ENCODE data around the gene ZNF530. TPM values are rescaled to one million over a fixed set of nuclear protein-coding genes. Genes with fewer than 3 reads are reported as not detected.

ZNF530 gene
- total RNA-seq, result 1 to 10 TPM; 4.7 to 9.7 (median 7.2) TPM

DNA sequence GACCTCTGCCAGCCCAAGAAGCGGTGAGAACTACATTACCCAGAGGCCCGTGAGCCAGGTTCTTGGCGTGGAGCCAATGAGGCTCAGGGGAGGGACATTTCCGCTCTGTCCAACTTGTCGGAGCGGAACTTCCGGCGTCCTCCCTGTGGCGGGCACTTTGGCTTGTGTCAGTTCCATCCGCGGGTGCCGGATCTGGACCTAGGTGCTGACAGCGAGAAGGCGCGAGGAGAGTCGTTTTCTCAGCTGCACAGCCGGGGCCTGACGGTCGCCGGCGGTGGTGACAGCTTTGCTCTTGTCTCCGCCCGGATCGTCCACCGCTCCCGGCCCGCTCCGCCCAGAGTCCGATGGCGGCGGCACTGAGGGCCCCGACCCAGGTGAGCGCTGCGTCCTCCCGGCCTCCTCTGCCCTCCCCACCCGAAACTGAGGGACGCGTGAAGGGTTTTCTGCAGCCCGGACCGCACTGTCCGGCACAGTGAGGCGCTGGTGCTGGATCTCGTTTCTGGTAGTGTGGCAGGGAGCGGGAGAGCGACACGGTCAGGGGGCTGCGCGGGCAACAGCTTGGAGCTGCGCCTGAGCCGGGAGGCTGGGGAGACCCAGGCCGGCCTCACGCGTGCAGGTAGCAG, at the start of gene ZNF530:
Gene ZNF530, plus strand, starts transcription at position 125 of the 623 bp plus-strand sequence. CDS start 4,461 bp downstream, outside the sequence.
- Histone ChIP-seq H3K36me3 (peaks cover 21% of the 10 kb centered on the region), H3K27ac (no peak within 1 kb of the TSS), H3K4me1 (peaks cover 14% of the 10 kb centered on the region), H3K9me3 (peaks cover 22% of the 10 kb centered on the region), H3K27me3 (no peaks in the 10 kb centered on the region), H3K4me3 (peak within 1 kb of the TSS; percentile 74)
- TF ChIP-seq POLR2AphosphoS5 (IDR thresholded peaks at IDR 0.05) (peak in 1 of 3 donors; percentile 52), POLR2A (IDR thresholded peaks at IDR 0.05) (no peak)
- TF ChIP-seq, protein P1, sequence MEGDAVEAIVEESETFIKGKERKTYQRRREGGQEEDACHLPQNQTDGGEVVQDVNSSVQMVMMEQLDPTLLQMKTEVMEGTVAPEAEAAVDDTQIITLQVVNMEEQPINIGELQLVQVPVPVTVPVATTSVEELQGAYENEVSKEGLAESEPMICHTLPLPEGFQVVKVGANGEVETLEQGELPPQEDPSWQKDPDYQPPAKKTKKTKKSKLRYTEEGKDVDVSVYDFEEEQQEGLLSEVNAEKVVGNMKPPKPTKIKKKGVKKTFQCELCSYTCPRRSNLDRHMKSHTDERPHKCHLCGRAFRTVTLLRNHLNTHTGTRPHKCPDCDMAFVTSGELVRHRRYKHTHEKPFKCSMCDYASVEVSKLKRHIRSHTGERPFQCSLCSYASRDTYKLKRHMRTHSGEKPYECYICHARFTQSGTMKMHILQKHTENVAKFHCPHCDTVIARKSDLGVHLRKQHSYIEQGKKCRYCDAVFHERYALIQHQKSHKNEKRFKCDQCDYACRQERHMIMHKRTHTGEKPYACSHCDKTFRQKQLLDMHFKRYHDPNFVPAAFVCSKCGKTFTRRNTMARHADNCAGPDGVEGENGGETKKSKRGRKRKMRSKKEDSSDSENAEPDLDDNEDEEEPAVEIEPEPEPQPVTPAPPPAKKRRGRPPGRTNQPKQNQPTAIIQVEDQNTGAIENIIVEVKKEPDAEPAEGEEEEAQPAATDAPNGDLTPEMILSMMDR (IDR thresholded peaks at IDR 0.05), result no peak
- peak; percentile 95 to 96 for DNase-seq (ENCODE audit: low spot score in 2 of 2)
- WGBS, result 0% methylated on average over 12 of the region's 53 CpGs

DNA sequence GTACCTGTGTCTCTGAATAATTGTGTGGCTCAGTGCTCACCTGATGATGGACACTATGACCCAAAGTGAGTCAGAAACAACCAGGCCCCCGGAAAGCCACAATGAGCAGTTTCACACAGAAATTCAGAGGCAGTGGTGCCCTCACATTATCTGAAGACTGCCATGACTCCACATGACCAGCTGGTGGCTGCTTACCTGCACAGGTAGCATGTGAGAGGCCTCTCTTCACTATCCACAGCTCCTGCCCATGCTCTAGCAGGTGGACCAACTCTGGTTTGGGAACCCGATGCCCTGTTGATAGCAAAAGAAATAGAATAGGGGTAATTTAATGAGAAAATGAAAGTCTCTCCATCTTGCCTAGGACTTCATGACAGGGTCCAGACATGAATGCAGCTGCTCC, 47.3 kb upstream of the ZNF530 start:
- H3K36me3 ChIP-seq, result peaks cover 96% of the 10 kb centered on the region
- no peak overlapping the region for H3K27ac ChIP-seq
- no peak overlapping the region for H3K4me3 ChIP-seq
- peaks cover 48% of the 10 kb centered on the region for H3K9me3 ChIP-seq
- no peaks in the 10 kb centered on the region for H3K4me1 ChIP-seq
- TF ChIP-seq EP300 (IDR thresholded peaks at IDR 0.05) (no peak), POLR2A (IDR thresholded peaks at IDR 0.05) (no peak), POLR2AphosphoS5 (IDR thresholded peaks at IDR 0.05) (no peak)
- TF ChIP-seq, protein P1 (IDR thresholded peaks at IDR 0.05), result no peak
- no peaks in the 10 kb centered on the region for H3K27me3 ChIP-seq
- 100% methylated on average over 2 of the region's 2 CpGs for WGBS
- DNase-seq (ENCODE audit: low spot score in 2 of 2), result no peak

DNA sequence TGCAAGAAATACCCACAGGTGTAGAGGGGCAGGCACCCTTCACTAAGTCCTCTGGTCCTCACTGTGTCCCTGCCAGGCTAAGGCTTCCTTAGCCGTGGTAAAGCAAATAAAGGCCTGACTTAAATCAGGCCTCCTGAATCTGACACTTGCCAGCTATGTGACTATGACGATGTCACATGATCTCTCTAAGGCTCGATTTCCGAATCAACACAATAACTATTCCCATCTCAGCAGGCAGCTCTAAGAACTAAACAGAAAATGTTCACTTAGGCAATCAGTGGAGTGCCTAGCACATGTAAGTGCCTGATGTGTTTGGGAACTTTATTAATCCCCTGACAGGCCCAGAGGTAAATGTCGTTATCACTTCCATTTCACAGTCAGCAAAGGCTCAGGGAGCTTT, 42.0 kb upstream of the ZNF530 start:
- H3K27ac ChIP-seq, result no peak overlapping the region
- H3K9me3 ChIP-seq, result peaks cover 16% of the 10 kb centered on the region
- no peaks in the 10 kb centered on the region for H3K27me3 ChIP-seq
- WGBS, result 91% methylated on average over 5 of the region's 5 CpGs
- H3K4me1 ChIP-seq, result peaks cover 17% of the 10 kb centered on the region
- TF ChIP-seq EP300 (IDR thresholded peaks at IDR 0.05), result no peak
- TF ChIP-seq POLR2AphosphoS5 (IDR thresholded peaks at IDR 0.05), result no peak
- TF ChIP-seq POLR2A (IDR thresholded peaks at IDR 0.05), result no peak
- TF ChIP-seq, protein P1 (IDR thresholded peaks at IDR 0.05), result no peak
- DNase-seq (ENCODE audit: low spot score in 2 of 2), result no peak
- peaks cover 44% of the 10 kb centered on the region for H3K36me3 ChIP-seq
- no peak overlapping the region for H3K4me3 ChIP-seq

DNA sequence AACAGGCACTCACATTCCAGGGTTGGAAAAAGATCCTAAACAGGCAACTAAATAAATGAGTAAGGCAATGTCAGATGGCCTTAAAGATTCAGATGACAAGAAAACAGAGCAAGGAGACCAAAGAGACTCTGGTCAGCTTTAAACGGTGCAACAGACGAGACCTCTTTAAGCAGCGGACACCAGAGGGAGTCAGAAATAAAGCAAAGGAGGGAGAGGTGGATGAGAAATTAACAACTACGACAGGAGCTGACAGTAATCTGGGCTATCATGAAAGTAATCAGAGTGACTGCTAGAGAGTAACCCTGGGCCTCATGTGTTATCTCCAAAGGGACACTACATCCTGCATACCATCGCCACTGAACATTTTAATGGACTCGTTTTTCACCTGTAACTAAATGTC, 41.2 kb upstream of the ZNF530 start:
- Histone ChIP-seq H3K9me3 (peaks cover 17% of the 10 kb centered on the region), H3K4me3 (peak overlapping the region; percentile 67)
- 29% methylated on average over 6 of the region's 6 CpGs for WGBS

DNA sequence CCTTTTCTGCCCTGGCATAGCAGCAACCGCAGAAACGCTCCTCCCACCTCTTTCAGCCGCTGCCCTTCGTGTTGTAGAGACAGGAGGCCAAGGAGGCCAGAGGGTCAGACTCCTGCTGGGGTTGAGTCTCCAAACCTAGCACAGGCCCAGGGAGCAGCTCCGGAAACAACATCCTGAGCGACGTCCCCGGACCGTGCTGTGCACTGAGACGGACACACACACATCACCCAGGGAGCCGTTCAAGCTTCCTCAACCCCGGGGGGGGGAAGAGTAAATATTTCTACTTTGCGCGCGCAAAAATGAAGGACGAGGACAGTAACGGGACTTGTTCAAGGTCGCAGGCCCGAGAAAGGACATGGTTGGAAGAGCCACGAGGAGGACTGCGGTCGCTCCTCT, 40.7 kb upstream of the ZNF530 start:
- no peak overlapping the region for H3K27ac ChIP-seq
- WGBS, result 0% methylated on average over 22 of the region's 22 CpGs

More for the DNA sequence above, 41.2 kb upstream of the ZNF530 start:
- peaks cover 35% of the 10 kb centered on the region for H3K36me3 ChIP-seq
- no peak overlapping the region for H3K27ac ChIP-seq
- H3K27me3 ChIP-seq, result no peaks in the 10 kb centered on the region
- TF ChIP-seq EP300 (IDR thresholded peaks at IDR 0.05) (no peak), POLR2A (IDR thresholded peaks at IDR 0.05) (no peak), POLR2AphosphoS5 (IDR thresholded peaks at IDR 0.05) (no peak)
- TF ChIP-seq, protein P1 (IDR thresholded peaks at IDR 0.05), result no peak
- H3K4me1 ChIP-seq, result peaks cover 17% of the 10 kb centered on the region
- no peak for DNase-seq (ENCODE audit: low spot score in 2 of 2)

More for the DNA sequence above, 40.7 kb upstream of the ZNF530 start:
- no peak for DNase-seq (ENCODE audit: low spot score in 2 of 2)
- peak overlapping the region; percentile 67 for H3K4me3 ChIP-seq
- no peaks in the 10 kb centered on the region for H3K27me3 ChIP-seq
- H3K9me3 ChIP-seq, result peaks cover 17% of the 10 kb centered on the region
- peaks cover 17% of the 10 kb centered on the region for H3K4me1 ChIP-seq
- TF ChIP-seq EP300 (IDR thresholded peaks at IDR 0.05) (no peak), POLR2AphosphoS5 (IDR thresholded peaks at IDR 0.05) (no peak), POLR2A (IDR thresholded peaks at IDR 0.05) (no peak)
- TF ChIP-seq, protein P1 (IDR thresholded peaks at IDR 0.05), result no peak
- peaks cover 30% of the 10 kb centered on the region for H3K36me3 ChIP-seq

Data from suprapubic skin (tissue), 4 donors.